HepG2 (cell line): ENCODE measurements around the gene TRPV6. TPM values are rescaled to one million over a fixed set of nuclear protein-coding genes. Genes with fewer than 3 reads are reported as not detected.

Experiments
- ATAC-seq: fragments of 200-7000 bp; cut with Tn5 transposase; 3 replicates; pipeline ENCODE4 v1.9.1; 2020; ENCODE audit warnings: mild to moderate bottlenecking, moderate library complexity
- BruUV-seq: library from RNA; stranded (reverse); fragments of 400-500 nt; replicated peaks from 2 replicates; lab custom pipeline; 2021; lab: Mats Ljungman, UMichigan
- CTCF ChIA-PET: fragments of 300-600 bp; formaldehyde crosslinking; extraction: SDS; loops from one replicate; lab custom pipeline; 2021; ENCODE audit warnings: low total read pairs, inconsistent platforms, low intra/inter-chr PET ratio; lab: Yijun Ruan, JAX
- POLR2A ChIA-PET: fragments of 350-600 bp; sonication (Branson Sonifier 250); formaldehyde crosslinking; loops from one replicate; lab custom pipeline; 2020; ENCODE audit warnings: antibody characterized with exemption, inconsistent platforms; lab: Yijun Ruan, JAX
- DNase-seq: peaks from one replicate; pipeline ENCODE4 v3.0.0-alpha.2; 2015; ENCODE audit warnings: low spot score
- FAIRE-seq: peaks from 3 replicates; lab custom pipeline; 2011; peaks lifted over from hg19 to GRCh38; lab: Jason Lieb, UNC
- H2AFZ ChIP-seq: one replicate; pipeline ENCODE4 v1.6.1; 2011; ENCODE audit warnings: low read length, inconsistent platforms
- H3K27ac ChIP-seq: fragments of 300-600 bp; 3 replicates; pipeline ENCODE4 v1.8.0; 2011; ENCODE audit warnings: mixed run types, mild to moderate bottlenecking, mixed read lengths, low read length, inconsistent platforms; ENCODE audit not compliant: insufficient read depth; ENCODE audit errors: extremely low read length
- H3K27me3 ChIP-seq, 2 experiments: fragments of 200-600 bp in 1 of 2; 2 replicates in 1 of 2; 3 replicates in 1 of 2; pipeline versions ENCODE4 v1.6.0 to v1.8.0; 2011; ENCODE audit warnings: low read length in 2 of 2, mild to moderate bottlenecking in 2 of 2, moderate library complexity in 2 of 2, inconsistent platforms in 1 of 2; ENCODE audit not compliant: insufficient read depth in 2 of 2, control insufficient read depth in 1 of 2
- H3K36me3 ChIP-seq, 2 experiments: fragments of 200-600 bp in 1 of 2; replicated peaks in 1 of 2; 2 replicates in 1 of 2; 3 replicates in 1 of 2; pipeline versions ENCODE4 v1.5.1 to v1.8.0; 2011; ENCODE audit warnings: low read length in 2 of 2, inconsistent platforms in 1 of 2; ENCODE audit not compliant: insufficient read depth in 2 of 2, control insufficient read depth in 1 of 2
- H3K4me1 ChIP-seq: 2 replicates; pipeline ENCODE4 v1.5.1; 2012; ENCODE audit warnings: low read length, inconsistent platforms; ENCODE audit not compliant: insufficient read depth
- H3K4me2 ChIP-seq: 2 replicates; pipeline ENCODE4 v1.6.0; 2011; ENCODE audit warnings: low read depth, low read length, inconsistent platforms
- H3K4me3 ChIP-seq, 3 experiments: fragments of 200-600 bp in 1 of 3; sonication (generic), shearing (Covaris generic) in 1 of 3; replicated peaks in 1 of 3; 2 replicates each; pipeline ENCODE4 v1.5.1; 2011 to 2016; ENCODE audit warnings: low read length in 3 of 3, inconsistent platforms in 2 of 3, low read depth in 2 of 3, mild to moderate bottlenecking in 2 of 3, control low read depth in 1 of 3, mixed read lengths in 1 of 3; ENCODE audit not compliant: insufficient read depth in 1 of 3
- H3K79me2 ChIP-seq: one replicate; pipeline ENCODE4 v1.6.1; 2011; ENCODE audit warnings: low read length, inconsistent platforms; ENCODE audit not compliant: insufficient read depth
- H3K9ac ChIP-seq: 2 replicates; pipeline ENCODE4 v1.6.0; 2011; ENCODE audit warnings: mild to moderate bottlenecking, low read depth, low read length, inconsistent platforms; ENCODE audit not compliant: insufficient read depth
- H3K9me3 ChIP-seq: 2 replicates; pipeline ENCODE4 v1.5.1; 2012; ENCODE audit warnings: mild to moderate bottlenecking, low read length
- H4K20me1 ChIP-seq: 2 replicates; pipeline ENCODE4 v1.6.0; 2011; ENCODE audit warnings: inconsistent platforms, mild to moderate bottlenecking, low read length, moderate library complexity; ENCODE audit not compliant: insufficient read depth
- IRF9 ChIP-seq: sonication (generic); formaldehyde crosslinking; IDR thresholded peaks from 2 replicates; pipeline ENCODE4 v1.8.0; 2022; ENCODE audit warnings: missing genetic modification reagents, mild to moderate bottlenecking, borderline replicate concordance
- MAFG ChIP-seq: sonication (generic); formaldehyde crosslinking; IDR thresholded peaks from 2 replicates; pipeline ENCODE4 v1.5.1; 2020; ENCODE audit warnings: mild to moderate bottlenecking, missing genetic modification reagents
- MEIS2 ChIP-seq: sonication (generic); formaldehyde crosslinking; IDR thresholded peaks from 2 replicates; pipeline ENCODE4 v1.9.0; 2021; ENCODE audit warnings: mild to moderate bottlenecking, missing genetic modification reagents
- RFXAP ChIP-seq: sonication (generic); formaldehyde crosslinking; IDR thresholded peaks from 2 replicates; pipeline ENCODE4 v1.4.0; 2020; ENCODE audit warnings: missing genetic modification reagents, borderline replicate concordance
- ZNF510 ChIP-seq: sonication (generic); formaldehyde crosslinking; IDR thresholded peaks from 2 replicates; pipeline ENCODE4 v1.4.0; 2020; ENCODE audit warnings: low read depth, mild to moderate bottlenecking, missing genetic modification reagents
- WGBS: methylation state at CpG from one replicate; pipeline ENCODE4 v1.1.6; 2017; ENCODE audit warnings: low lambda C conversion rate; 5-methylcytosine and 5-hydroxymethylcytosine counted together
- in situ Hi-C: cut with HindIII; loops from 2 replicates; pipeline ENCODE4 v1.10.0; 2017; ENCODE audit warnings: low pct_unique_long_range_greater_than_20kb; ENCODE audit not compliant: extremely low pct_ligation_motif_present
- intact Hi-C: fragments of 100-400 bp; cut with micrococcal nuclease; formaldehyde crosslinking; loops from one replicate; pipeline ENCODE4 v1.10.0; 2022; ENCODE audit not compliant: unreplicated experiment
- polyA plus RNA-seq, 8 experiments: library from polyadenylated mRNA; depleted of rRNA in 3 of 8; stranded (reverse) in 7 of 8; unstranded in 1 of 8; fragments of >200 nt; fragmentation: Illumina TruSeq in 4 of 8; extraction: Trizol in 4 of 8; gene quantifications; 2 replicates each; pipeline versions ENCODE4 v1.2.1 to v1.2.3, GENCODE V29; 2011 to 2016; ENCODE audit warnings: low read depth in 4 of 8, missing spikeins in 1 of 8, mixed read lengths in 1 of 8; ENCODE audit not compliant: insufficient read depth in 1 of 8
- total RNA-seq, 5 experiments: library from RNA; depleted of rRNA; stranded (reverse); fragments of >200 nt; fragmentation: Illumina TruSeq; extraction: Trizol; gene quantifications; 2 replicates each; pipeline ENCODE4 v1.2.3, GENCODE V29; 2016; ENCODE audit warnings: low read depth in 1 of 5
- TF ChIP-seq, protein P1 (sequence below): sonication (generic); formaldehyde crosslinking; IDR thresholded peaks from 2 replicates; pipeline ENCODE4 v1.5.0; 2020; ENCODE audit warnings: missing genetic modification reagents, mild to moderate bottlenecking, borderline replicate concordance
- TF ChIP-seq, protein P2 (sequence below): sonication (generic); formaldehyde crosslinking; IDR thresholded peaks from 2 replicates; pipeline ENCODE4 v1.8.1; 2022; ENCODE audit warnings: low read depth, mild to moderate bottlenecking, missing genetic modification reagents

The TRPV6 gene
- total and polyA plus RNA-seq, 2 of the 13 experiments (the other 11 are each of a cell fraction or from before 2014, with no cell fraction given): not detected

GRCh38 chr7:142916508-142916907 lies 31.0 kb upstream of the TRPV6 start:
- CTCF ChIA-PET: no interaction called here
- Histone ChIP-seq H3K4me2 (no peak overlapping the region), H3K27me3 (no peaks in the 10 kb centered on the region), H3K79me2 (no peaks in the 10 kb centered on the region), H3K4me3 (no peak overlapping the region), H2AFZ (no peak overlapping the region), H3K27ac (no peak overlapping the region), H3K9ac (no peak overlapping the region), H3K36me3 (no peaks in the 10 kb centered on the region), H4K20me1 (no peaks in the 10 kb centered on the region), H3K4me1 (no peaks in the 10 kb centered on the region), H3K9me3 (no peaks in the 10 kb centered on the region)
- FAIRE-seq (no peak), ATAC-seq (no peak), DNase-seq (no peak)
- 0% methylated on average over 1 of the region's 2 CpGs for whole genome bisulfite sequencing
- intact Hi-C loops (no loop called here), in situ Hi-C loops (no loop called here)
- no TSS peak for BruUV-seq
- TF ChIP-seq IRF9: no peak
- TF ChIP-seq MAFG (CRISPR knock-in tag): no peak
- TF ChIP-seq ZNF510 (CRISPR knock-in tag): no peak
- POLR2A ChIA-PET: no interaction called here

DNA sequence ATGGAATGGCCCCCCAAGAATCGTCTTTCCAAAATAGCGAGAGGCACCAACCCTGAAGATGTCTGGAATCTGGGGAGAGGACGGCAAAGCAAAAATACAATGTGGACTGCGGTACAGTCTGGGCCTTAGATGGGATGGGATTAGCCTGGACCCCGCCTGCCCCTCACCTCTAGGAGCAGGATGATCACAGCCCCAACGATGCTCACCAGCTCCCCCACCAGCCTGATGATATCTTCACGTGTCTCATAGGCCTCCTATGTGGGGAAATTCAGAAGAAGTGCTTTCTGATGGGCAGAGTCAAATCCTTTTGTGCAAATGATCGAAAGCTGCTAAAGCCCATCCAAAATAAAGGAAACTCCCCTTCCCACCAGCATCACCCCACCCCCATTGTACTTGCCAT lies 29.8 kb upstream of the TRPV6 start:
- Histone ChIP-seq H3K9ac (no peak overlapping the region), H3K4me3 (no peak overlapping the region), H3K27ac (no peak overlapping the region), H3K4me2 (no peak overlapping the region), H3K36me3 (no peaks in the 10 kb centered on the region), H2AFZ (no peak overlapping the region), H3K9me3 (no peaks in the 10 kb centered on the region), H3K4me1 (no peaks in the 10 kb centered on the region), H3K27me3 (no peaks in the 10 kb centered on the region), H4K20me1 (no peaks in the 10 kb centered on the region), H3K79me2 (no peaks in the 10 kb centered on the region)
- TF ChIP-seq, protein P1, sequence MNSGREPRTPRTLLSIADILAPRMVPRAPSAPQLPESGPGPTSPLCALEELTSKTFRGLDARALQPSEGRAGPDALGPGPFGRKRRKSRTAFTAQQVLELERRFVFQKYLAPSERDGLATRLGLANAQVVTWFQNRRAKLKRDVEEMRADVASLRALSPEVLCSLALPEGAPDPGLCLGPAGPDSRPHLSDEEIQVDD (CRISPR knock-in tag): no peak
- TF ChIP-seq, protein P2, sequence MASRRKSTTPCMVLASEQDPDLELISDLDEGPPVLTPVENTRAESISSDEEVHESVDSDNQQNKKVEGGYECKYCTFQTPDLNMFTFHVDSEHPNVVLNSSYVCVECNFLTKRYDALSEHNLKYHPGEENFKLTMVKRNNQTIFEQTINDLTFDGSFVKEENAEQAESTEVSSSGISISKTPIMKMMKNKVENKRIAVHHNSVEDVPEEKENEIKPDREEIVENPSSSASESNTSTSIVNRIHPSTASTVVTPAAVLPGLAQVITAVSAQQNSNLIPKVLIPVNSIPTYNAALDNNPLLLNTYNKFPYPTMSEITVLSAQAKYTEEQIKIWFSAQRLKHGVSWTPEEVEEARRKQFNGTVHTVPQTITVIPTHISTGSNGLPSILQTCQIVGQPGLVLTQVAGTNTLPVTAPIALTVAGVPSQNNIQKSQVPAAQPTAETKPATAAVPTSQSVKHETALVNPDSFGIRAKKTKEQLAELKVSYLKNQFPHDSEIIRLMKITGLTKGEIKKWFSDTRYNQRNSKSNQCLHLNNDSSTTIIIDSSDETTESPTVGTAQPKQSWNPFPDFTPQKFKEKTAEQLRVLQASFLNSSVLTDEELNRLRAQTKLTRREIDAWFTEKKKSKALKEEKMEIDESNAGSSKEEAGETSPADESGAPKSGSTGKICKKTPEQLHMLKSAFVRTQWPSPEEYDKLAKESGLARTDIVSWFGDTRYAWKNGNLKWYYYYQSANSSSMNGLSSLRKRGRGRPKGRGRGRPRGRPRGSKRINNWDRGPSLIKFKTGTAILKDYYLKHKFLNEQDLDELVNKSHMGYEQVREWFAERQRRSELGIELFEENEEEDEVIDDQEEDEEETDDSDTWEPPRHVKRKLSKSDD: no peak
- TF ChIP-seq MEIS2 (no peak), RFXAP (CRISPR knock-in tag) (no peak)
- no TSS peak for BruUV-seq
- in situ Hi-C loops (no loop called here), intact Hi-C loops (no loop called here)
- FAIRE-seq (no peak), DNase-seq (no peak), ATAC-seq (no peak)
- ChIA-PET CTCF (no interaction called here), POLR2A (no interaction called here)
- WGBS: 31% methylated on average over 6 of the region's 8 CpGs
